RWPE2 (cell line): ENCODE measurements around the gene PRKACA.

Experiments used
- ATAC-seq: fragments of 200-7000 bp; cut with Tn5 transposase; 3 replicates; pipeline ENCODE4 v1.9.1; 2021; ENCODE audit warnings: low read depth
- DNase-seq: peaks from one replicate; pipeline ENCODE4 v3.0.0-alpha.2; 2020; ENCODE audit warnings: low spot score
- H3K27ac ChIP-seq: fragments of 450-650 bp; 2 replicates; pipeline ENCODE4 v1.5.1; 2017; ENCODE audit warnings: mild to moderate bottlenecking; ENCODE audit not compliant: poor library complexity, severe bottlenecking
- H3K27me3 ChIP-seq: fragments of 250-450 bp; sonication (Bioruptor Pico); 2 replicates; pipeline ENCODE4 v1.5.1; 2021; ENCODE audit warnings: mild to moderate bottlenecking, moderate library complexity; ENCODE audit not compliant: insufficient read depth, poor library complexity, severe bottlenecking
- H3K36me3 ChIP-seq: fragments of 250-450 bp; sonication (Bioruptor Pico); 2 replicates; pipeline ENCODE4 v1.5.1; 2020; ENCODE audit warnings: low read depth, mild to moderate bottlenecking, moderate library complexity
- H3K4me1 ChIP-seq: fragments of 250-450 bp; sonication (Bioruptor Pico); 2 replicates; pipeline ENCODE4 v1.5.1; 2021; ENCODE audit warnings: mild to moderate bottlenecking, moderate library complexity; ENCODE audit not compliant: insufficient read depth, poor library complexity, severe bottlenecking
- H3K4me3 ChIP-seq: fragments of 250-450 bp; sonication (Bioruptor Pico); 2 replicates; pipeline ENCODE4 v1.5.1; 2021; ENCODE audit warnings: mild to moderate bottlenecking, moderate library complexity; ENCODE audit not compliant: severe bottlenecking
- H3K9me3 ChIP-seq: fragments of 250-450 bp; sonication (Bioruptor Pico); 2 replicates; pipeline ENCODE4 v1.5.1; 2021; ENCODE audit warnings: mild to moderate bottlenecking, moderate library complexity; ENCODE audit not compliant: severe bottlenecking
- CTCF ChIP-seq: fragments of 450-650 bp; IDR thresholded peaks from one replicate; pipeline ENCODE4 v1.5.1; 2017; ENCODE audit warnings: mild to moderate bottlenecking, moderate library complexity; ENCODE audit not compliant: poor library complexity, severe bottlenecking

PRKACA gene

GRCh38 chr19:14059093-14059480 lies 58.5 kb downstream of the PRKACA start:
- DNase-seq (no peak), ATAC-seq (no peak)
- Histone ChIP-seq H3K4me1 (no peaks in the 10 kb centered on the region), H3K36me3 (no peaks in the 10 kb centered on the region), H3K4me3 (no peak overlapping the region), H3K27ac (no peak overlapping the region), H3K9me3 (no peaks in the 10 kb centered on the region), H3K27me3 (peaks cover 16% of the 10 kb centered on the region)
- peak; percentile 61 for TF ChIP-seq CTCF

- ATAC-seq: no peak
- H3K36me3 ChIP-seq: no peaks in the 10 kb centered on the region
- H3K4me1 ChIP-seq: no peaks in the 10 kb centered on the region
- no peak overlapping the region for H3K4me3 ChIP-seq
- H3K9me3 ChIP-seq: no peaks in the 10 kb centered on the region
- DNase-seq: no peak
- no peak for TF ChIP-seq CTCF
- H3K27ac ChIP-seq: no peak overlapping the region
- H3K27me3 ChIP-seq: peaks cover 16% of the 10 kb centered on the region
Observed at GRCh38 chr19:14058182-14059092, 59.1 kb downstream of the PRKACA start.

GRCh38 chr19:14056741-14057356 lies 60.7 kb downstream of the PRKACA start:
- no peaks in the 10 kb centered on the region for H3K9me3 ChIP-seq
- no peak overlapping the region for H3K4me3 ChIP-seq
- DNase-seq: no peak
- TF ChIP-seq CTCF: no peak
- no peak overlapping the region for H3K27ac ChIP-seq
- H3K36me3 ChIP-seq: no peaks in the 10 kb centered on the region
- peaks cover 16% of the 10 kb centered on the region for H3K27me3 ChIP-seq
- H3K4me1 ChIP-seq: no peaks in the 10 kb centered on the region
- ATAC-seq: no peak; the same call in 2 of the 3 replicates

- no peak for DNase-seq
- Histone ChIP-seq H3K9me3 (no peaks in the 10 kb centered on the region), H3K36me3 (no peaks in the 10 kb centered on the region), H3K4me3 (no peak overlapping the region), H3K27ac (no peak overlapping the region), H3K27me3 (peaks cover 16% of the 10 kb centered on the region), H3K4me1 (no peaks in the 10 kb centered on the region)
- no peak for ATAC-seq
- TF ChIP-seq CTCF: no peak
Observed at GRCh38 chr19:14056069-14056666, 61.4 kb downstream of the PRKACA start.
